HK-2 (cell line): ENCODE results near the gene NUP210.

Source experiments
- DNase-seq: peaks from one replicate; pipeline ENCODE4 v3.0.0-alpha.2; 2018; ENCODE audit not compliant: unreplicated experiment

Gene NUP210

GRCh38 chr3:13289771-13290285 is 130.3 kb downstream of the NUP210 start:
- DNase-seq, result no peak

- no peak for DNase-seq
Measured at GRCh38 chr3:13288732-13289718, 131.1 kb downstream of the NUP210 start.

DNA sequence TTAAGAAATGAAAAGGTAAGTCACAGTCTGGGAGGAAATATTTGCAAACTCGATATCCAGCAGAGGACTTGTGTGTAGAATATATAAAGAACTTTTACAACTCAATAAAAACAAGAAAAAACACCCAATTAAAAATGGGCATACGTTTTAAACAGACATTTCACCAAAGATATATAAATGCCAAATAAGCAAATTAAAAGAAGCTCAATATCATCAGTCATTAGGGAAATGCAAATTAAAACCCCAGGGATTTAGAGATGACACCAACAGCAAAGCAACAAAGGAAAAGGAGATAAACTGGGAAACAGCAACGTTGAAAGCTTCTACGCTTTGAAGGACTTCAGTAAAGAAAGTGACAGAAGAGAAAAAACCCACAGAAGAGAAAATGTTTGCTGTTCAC is 132.3 kb downstream of the NUP210 start:
- no peak for DNase-seq

- DNase-seq, result no peak
Measured at GRCh38 chr3:13286873-13287272, 133.2 kb downstream of the NUP210 start.

DNA sequence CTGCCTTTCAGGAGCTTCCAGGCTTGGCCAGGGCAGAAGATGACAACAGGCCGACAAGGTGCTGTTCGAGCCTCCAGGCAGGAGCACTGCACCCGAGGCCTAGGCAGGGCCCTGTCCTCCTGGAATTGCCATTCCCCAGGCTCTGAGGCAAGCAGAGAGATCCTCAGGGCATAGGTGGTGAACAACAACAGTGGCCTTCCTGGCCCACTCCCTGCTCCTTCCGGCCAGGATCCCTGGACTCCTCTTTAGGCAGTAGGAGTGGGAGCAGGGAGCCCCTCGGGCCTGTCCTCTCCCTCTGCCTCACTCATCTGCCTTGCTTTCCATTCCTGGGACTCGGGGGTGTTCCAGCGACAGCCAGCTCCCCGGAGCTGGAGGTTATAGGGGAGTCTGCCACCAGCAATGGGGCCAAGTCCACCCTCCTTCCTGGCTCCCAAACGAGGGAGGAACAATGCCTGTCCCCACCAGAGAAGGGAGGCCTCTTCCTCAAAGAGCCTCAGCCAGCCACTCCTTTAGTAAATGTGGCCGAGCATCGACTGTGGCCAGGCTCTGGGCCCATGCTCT is 135.0 kb downstream of the NUP210 start:
- no peak for DNase-seq

DNA sequence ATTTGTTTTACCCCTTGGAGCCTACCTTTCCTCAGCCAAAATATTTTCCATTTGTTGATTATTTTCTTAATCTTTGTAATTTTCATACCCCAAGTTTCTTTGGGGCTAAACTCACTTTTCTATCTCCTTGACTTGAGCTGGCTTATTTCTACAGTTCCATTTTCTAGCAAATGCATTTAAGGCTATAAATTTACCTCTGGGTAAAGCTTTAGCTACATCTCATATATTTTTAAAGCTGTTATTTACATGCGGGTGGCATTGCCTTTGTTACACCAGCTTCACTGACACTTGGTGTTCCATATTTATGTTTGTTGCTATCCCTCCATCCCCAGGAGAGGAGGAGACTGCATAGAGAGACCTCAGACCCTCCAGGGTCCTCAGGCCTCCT is 136.3 kb downstream of the NUP210 start:
- DNase-seq, result no peak

DNA sequence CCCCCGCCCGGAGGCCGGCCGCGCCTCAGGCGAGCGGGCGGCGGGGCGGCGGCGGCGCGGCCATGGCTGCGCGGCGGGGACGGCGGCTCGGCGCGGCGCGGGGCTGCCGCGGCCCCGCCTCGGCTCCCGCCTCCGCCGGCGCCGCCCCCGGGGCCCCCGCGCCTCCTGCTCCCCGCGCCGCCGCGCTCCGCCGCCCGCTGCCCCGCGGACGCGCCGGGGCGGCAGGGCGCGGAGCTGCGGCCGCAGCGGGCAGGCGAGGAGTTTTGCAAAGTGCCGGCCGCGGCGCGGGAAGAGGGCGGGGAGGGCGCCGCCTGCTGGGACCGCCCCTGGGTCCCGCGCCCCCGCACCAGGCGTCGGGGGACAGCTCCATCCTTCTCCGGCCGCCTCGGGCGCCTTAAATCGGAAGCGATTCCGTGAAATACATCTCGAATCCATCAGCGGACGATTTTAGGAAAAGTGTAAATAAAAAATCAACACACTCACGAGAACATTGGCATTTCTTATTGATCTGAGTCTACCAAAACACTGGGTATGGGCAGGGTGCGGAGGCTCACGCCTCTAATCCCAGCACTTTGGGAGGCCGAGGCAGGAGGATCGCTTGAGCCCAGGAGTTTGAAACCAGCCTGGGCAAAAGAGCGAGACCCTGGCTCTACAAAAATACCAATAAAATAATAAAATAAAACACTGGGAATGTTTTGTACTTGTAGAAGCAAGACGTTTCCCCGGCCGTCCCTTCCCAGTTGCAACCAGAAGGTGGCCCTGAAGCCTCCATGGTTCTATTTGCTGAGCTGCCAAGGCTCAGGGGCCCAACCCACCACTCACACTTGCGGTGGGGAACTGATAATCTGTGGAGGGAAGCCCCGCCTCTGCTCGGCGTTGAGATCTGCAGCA is 136.9 kb downstream of the NUP210 start:
- peak; percentile 22 for DNase-seq

DNA sequence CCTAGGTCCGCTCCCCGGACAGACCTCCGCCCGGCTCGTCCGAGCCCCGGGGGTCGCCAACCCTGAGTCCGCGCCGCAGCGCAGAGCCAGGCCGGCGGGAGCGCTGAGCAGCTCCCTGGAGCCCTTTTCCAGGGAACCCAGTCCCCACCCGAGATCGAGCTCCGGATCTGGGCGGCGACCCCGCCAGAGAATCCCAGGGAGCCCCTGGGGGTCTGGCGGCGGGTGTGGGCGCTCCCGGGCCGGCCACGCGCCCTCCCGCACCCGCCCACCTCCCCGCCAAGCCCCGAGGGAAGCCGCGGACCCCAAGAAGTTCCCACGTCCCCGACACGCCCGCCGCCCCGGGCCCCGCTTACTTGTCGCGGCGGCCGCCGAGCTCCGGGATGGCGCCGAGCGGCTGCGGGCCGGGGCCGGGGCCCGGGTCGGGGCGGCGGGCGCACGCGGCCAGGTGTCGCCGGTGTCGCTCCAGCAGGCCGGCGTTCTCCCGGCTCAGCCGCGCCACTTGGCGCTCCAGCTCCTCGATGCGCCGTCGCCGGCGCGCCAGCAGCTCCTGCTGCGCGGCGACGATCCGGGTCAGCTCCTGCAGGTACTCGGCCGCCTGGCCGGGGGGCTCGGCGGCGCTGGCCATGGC is 137.7 kb downstream of the NUP210 start:
- peak; percentile 23 for DNase-seq

DNA sequence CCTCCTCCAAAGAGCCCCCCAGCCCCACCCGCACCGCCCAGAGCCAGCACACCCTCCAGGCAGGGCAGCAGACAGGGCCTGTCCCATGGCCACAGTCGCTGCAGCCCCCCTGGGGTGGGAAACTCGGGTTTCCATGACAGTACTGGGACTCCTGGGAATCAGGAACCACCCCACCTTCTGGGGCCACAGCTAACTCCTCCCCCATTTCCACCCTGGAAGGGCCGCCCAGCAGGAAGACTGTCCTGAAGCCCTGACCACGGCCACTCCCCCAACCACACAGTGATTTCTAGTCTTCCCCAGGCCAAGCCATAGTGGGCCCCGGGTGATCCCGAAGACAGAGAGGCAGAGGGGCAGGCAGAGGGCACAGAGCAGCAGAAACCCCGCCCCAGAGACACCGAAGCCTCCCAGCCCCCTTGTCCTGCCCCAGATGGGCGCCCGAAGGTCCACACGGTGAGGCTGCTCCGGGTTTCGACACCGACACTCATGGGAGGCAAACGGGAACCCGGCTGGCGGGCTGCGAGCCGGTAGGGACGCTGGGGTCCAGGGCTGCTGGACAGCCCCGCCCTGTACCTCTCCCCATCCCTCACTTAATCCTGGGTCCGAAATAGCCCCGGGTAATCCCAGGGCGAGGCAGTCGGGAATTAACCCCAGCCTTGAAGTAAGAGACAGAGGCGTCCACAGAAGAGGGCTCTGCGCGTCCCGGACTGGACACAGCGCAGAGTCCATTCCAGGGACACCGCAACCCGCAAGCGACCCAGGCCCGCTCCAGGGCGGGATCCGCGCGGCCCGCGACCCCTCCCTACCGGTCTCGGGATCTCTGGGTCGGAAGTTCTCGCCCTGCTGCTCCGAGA is 138.4 kb downstream of the NUP210 start:
- peak; percentile 63 for DNase-seq

DNA sequence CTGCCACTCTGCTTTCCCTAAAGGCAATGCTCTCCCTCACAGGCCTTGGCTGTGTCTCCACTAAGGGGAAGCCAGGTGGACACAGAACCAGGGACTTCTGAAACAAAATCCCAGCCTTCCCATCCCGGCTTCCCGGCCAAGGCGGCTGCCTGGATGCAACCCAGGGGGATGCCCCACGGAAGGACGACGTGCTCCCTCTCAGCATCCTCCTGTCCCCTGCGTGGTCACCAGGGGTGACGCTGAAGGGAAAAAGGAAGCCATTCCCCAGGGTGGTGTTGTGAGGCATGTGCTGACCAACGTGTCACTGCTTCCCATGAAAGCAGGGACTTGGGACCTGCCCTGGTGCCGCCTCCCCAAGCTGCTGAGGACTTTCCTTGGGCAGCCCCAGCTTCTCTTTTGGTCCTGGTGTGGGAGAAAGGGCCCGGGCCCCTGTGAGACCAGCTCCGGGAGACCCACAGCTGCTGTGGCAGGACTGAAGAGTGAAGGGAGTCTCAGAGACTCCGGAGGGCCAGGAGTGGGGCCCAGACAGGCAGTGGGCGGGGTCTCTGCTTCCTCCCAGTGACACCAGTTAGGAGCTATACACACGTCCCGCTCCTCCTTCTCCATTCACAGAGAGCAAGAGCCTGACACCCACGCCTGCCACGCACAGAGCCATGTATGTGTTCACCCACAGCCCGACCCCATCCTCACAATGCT is 139.2 kb downstream of the NUP210 start:
- DNase-seq, result no peak

DNA sequence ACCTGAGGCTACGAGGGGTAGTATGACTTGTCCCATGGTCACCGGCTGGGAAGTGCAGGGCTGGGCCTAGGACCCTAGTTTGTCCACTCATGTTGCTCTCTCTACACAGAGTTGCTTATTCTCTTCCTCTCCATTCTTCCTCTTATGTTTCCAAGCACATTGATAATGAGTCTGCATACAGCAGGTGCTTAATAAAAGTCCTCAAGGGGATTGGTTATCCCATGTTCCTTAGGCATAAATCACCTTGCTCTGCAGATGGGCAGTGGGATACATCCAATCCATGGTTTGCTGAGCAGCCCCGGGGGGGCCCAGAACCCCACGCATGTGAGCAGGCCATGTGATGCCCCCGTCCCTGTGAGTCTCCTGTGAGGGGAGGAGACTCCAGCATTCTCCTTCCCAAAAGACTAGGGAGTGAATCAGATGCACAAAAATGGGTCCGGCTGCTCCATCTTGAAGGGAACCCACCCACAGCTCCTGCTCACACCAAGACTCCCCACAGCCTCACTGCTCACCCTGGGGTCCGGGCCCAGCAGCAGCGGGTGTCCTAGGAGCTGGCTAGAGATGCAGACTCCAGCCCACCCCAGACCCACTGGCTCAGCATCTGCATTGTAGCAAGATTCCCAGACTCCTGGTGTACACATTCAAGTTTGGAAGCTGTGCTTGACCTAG is 139.9 kb downstream of the NUP210 start:
- no peak for DNase-seq

DNA sequence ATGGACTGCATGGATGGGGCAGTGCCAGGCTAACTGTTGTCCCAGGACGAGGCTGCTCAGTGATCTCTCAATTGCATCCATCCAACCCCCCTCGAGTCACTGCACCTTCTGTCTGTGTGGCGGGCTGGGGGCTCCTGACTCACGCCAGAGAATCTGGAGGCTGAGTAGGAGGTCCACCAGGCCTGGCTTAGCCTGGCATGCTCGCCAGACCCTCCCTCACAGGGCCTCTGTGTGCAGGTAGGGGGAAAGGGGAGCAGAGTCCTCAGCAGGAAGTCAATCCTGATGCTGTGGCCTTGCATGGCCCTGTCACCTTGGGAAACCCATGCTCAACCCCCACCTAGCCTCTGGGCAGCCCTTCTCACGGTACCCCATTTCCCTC is 140.6 kb downstream of the NUP210 start:
- DNase-seq, result no peak

- no peak for DNase-seq
Measured at GRCh38 chr3:13278783-13279531, 141.2 kb downstream of the NUP210 start.

- DNase-seq, result no peak
Measured at GRCh38 chr3:13277860-13278531, 142.1 kb downstream of the NUP210 start.

DNA sequence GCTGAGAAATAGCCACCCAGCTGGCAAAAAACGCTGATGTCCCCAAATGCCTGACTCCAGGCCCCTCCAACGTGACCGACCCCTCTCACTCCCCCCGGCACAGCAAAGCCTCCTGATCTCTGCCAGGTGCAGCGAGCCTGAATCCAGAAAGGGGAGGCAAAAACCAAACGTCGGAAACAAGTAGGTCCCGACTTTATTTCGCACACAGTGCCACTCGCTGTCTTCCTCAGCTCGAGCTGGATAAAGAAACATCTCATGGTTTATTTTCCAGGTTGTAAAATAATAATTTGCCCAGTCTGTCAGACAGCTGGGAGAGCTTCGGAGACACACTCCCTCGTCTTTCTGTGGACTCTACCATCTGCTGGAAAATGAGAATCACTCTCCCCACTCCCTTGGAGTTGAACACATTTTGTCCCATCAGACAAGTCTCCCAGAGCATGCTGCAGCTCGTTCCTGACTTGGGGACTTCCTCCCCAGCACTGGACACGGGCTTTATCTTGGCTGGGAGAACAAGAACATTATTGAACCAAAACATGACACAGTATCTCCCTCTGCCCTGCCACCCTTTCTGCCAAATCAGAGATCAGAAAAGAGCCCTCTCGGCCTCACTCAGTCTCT is 142.8 kb downstream of the NUP210 start:
- no peak for DNase-seq

- DNase-seq, result no peak
Measured at GRCh38 chr3:13276438-13277195, 143.5 kb downstream of the NUP210 start.
